ENCODE measurements around the gene LRP3.
"Not testable (repeated sequence)": the region's sequence is repeated elsewhere in the genome, so short reads cannot be mapped to it uniquely, and the experiment has no call there.

- TF ChIP-seq CTCF, POLR2A, EP300 (IDR thresholded peaks at IDR 0.05): not testable (repeated sequence)
Observed at GRCh38 chr19:33166037-33166436, 28.1 kb upstream of the LRP3 start.

Measured in upper lobe of left lung (tissue), 4 donors.